CD14-positive monocyte (primary cell): ENCODE data around the gene FABP7. TPM values are rescaled to one million over a fixed set of nuclear protein-coding genes. Genes with fewer than 3 reads are reported as not detected.

Experiments used
- DNase-seq, 3 donors: peaks; one replicate each; pipeline ENCODE4 v3.0.0-alpha.2; 2011 to 2022
- H2AFZ ChIP-seq: 2 replicates; pipeline ENCODE4 v1.6.0; 2012; ENCODE audit warnings: mild to moderate bottlenecking, low read depth, low read length, inconsistent platforms; ENCODE audit not compliant: insufficient read depth, poor library complexity, severe bottlenecking
- H3K27ac ChIP-seq, 2 donors: 1 replicate in 1 of 2; 2 replicates in 1 of 2; pipeline ENCODE4 v1.5.1; 2012 to 2013; ENCODE audit warnings: low read length in 2 of 2, control low read depth in 1 of 2, inconsistent platforms in 1 of 2, low read depth in 1 of 2, mild to moderate bottlenecking in 1 of 2
- H3K27me3 ChIP-seq, 2 donors: one replicate each; pipeline versions ENCODE4 v1.6.0 to v1.6.1; 2011 to 2013; ENCODE audit warnings: low read length in 2 of 2; ENCODE audit not compliant: control insufficient read depth in 2 of 2, insufficient read depth in 2 of 2
- H3K36me3 ChIP-seq, 2 donors: replicated peaks in 1 of 2; 1 replicate in 1 of 2; 2 replicates in 1 of 2; pipeline versions ENCODE4 v1.5.1 to v1.6.1; 2012 to 2013; ENCODE audit warnings: low read length in 2 of 2, control low read depth in 1 of 2, inconsistent platforms in 1 of 2, mild to moderate bottlenecking in 1 of 2; ENCODE audit not compliant: insufficient read depth in 2 of 2, control insufficient read depth in 1 of 2
- H3K4me1 ChIP-seq, 2 donors: 1 replicate in 1 of 2; 2 replicates in 1 of 2; pipeline versions ENCODE4 v1.5.1 to v1.6.1; 2012 to 2013; ENCODE audit warnings: low read length in 2 of 2, control low read depth in 1 of 2, inconsistent platforms in 1 of 2, mild to moderate bottlenecking in 1 of 2, moderate library complexity in 1 of 2; ENCODE audit not compliant: insufficient read depth in 2 of 2, control insufficient read depth in 1 of 2
- H3K4me2 ChIP-seq: replicated peaks from 2 replicates; pipeline ENCODE3; 2012; ENCODE audit warnings: low read length, moderate library complexity, mild to moderate bottlenecking; ENCODE audit not compliant: poor library complexity, severe bottlenecking; ENCODE audit errors: extremely low read depth
- H3K4me3 ChIP-seq, 3 experiments: fragments of 200-600 bp in 1 of 3; sonication (generic) in 1 of 3; replicated peaks in 1 of 3; 1 replicate in 2 of 3; 2 replicates in 1 of 3; pipeline ENCODE4 v1.5.1; 2011 to 2013; ENCODE audit warnings: low read length in 3 of 3, mild to moderate bottlenecking in 3 of 3, control low read depth in 2 of 3, low read depth in 2 of 3, inconsistent platforms in 1 of 3, moderate library complexity in 1 of 3
- H3K79me2 ChIP-seq: 2 replicates; pipeline ENCODE4 v1.6.0; 2012; ENCODE audit warnings: mild to moderate bottlenecking, control low read depth, inconsistent platforms, low read length, moderate library complexity; ENCODE audit not compliant: insufficient read depth
- H3K9ac ChIP-seq: 2 replicates; pipeline ENCODE4 v1.6.0; 2017; ENCODE audit warnings: low read length, mild to moderate bottlenecking; ENCODE audit not compliant: insufficient read depth, poor library complexity, severe bottlenecking
- H3K9me3 ChIP-seq, 2 donors: replicated peaks in 1 of 2; 1 replicate in 1 of 2; 2 replicates in 1 of 2; pipeline versions ENCODE4 v1.5.1 to v1.6.1; 2012 to 2013; ENCODE audit warnings: low read length in 2 of 2, control low read depth in 1 of 2; ENCODE audit not compliant: control insufficient read depth in 1 of 2, insufficient read depth in 1 of 2
- H4K20me1 ChIP-seq: 2 replicates; pipeline ENCODE4 v1.6.0; 2012; ENCODE audit warnings: mild to moderate bottlenecking, low read length, control low read depth, moderate library complexity; ENCODE audit not compliant: insufficient read depth
- H3K27ac Mint-ChIP-seq, 7 donors: one replicate each; pipeline ENCODE4 v1.8.0; 2020; ENCODE audit warnings: mild to moderate bottlenecking in 7 of 7, mixed read lengths in 7 of 7, moderate library complexity in 6 of 7, inconsistent platforms in 2 of 7
- H3K27me3 Mint-ChIP-seq, 3 donors: one replicate each; pipeline ENCODE4 v1.8.0; 2021 to 2022; ENCODE audit warnings: low read depth in 3 of 3, mild to moderate bottlenecking in 3 of 3, mixed read lengths in 3 of 3, moderate library complexity in 3 of 3, inconsistent platforms in 1 of 3
- H3K36me3 Mint-ChIP-seq, 2 donors: one replicate each; pipeline ENCODE4 v1.8.0; 2020; ENCODE audit warnings: mixed read lengths in 2 of 2, inconsistent platforms in 1 of 2, mild to moderate bottlenecking in 1 of 2
- H3K4me1 Mint-ChIP-seq: one replicate; pipeline ENCODE4 v1.8.0; 2020; ENCODE audit warnings: mild to moderate bottlenecking, mixed read lengths
- H3K4me3 Mint-ChIP-seq, 2 donors: one replicate each; pipeline ENCODE4 v1.8.0; 2020; ENCODE audit warnings: mild to moderate bottlenecking in 2 of 2, mixed read lengths in 2 of 2, moderate library complexity in 1 of 2
- H3K9me3 Mint-ChIP-seq, 7 donors: one replicate each; pipeline ENCODE4 v1.8.0; 2020 to 2022; ENCODE audit warnings: mixed read lengths in 7 of 7, mild to moderate bottlenecking in 6 of 7, moderate library complexity in 6 of 7, inconsistent platforms in 2 of 7
- CTCF ChIP-seq: fragments of 200-600 bp; IDR thresholded peaks from one replicate; pipeline ENCODE4 v1.8.0; 2022; ENCODE audit warnings: antibody characterized with exemption, mild to moderate bottlenecking
- WGBS: methylation state at CpG from one replicate; pipeline ENCODE4 v1.1.5; 2013; ENCODE audit warnings: missing lambda C conversion rate; ENCODE audit not compliant: insufficient coverage; 5-methylcytosine and 5-hydroxymethylcytosine counted together
- intact Hi-C, 2 donors: fragments of 100-400 bp; cut with micrococcal nuclease; formaldehyde crosslinking; loops; one replicate each; pipeline versions ENCODE4 v1.15.0 to v1.15.1; 2023
- polyA plus RNA-seq, 3 donors: library from polyadenylated mRNA; depleted of rRNA in 1 of 3; unstranded in 2 of 3; stranded (reverse) in 1 of 3; fragments of 300-500 nt in 2 of 3; fragments of >200 nt in 1 of 3; fragmentation: Illumina TruSeq in 2 of 3; gene quantifications; 1 replicate in 2 of 3; 2 replicates in 1 of 3; pipeline ENCODE4 v1.2.3, GENCODE V29; 2012 to 2021

Gene FABP7
- polyA plus RNA-seq, 3 donors: not detected

- no peak overlapping the region for H3K4me3 Mint-ChIP-seq
- Histone ChIP-seq H3K4me1 (no peaks in the 10 kb centered on the region), H3K27me3 (no peaks in the 10 kb centered on the region), H4K20me1 (peaks cover 57% of the 10 kb centered on the region), H3K9me3 (no peaks in the 10 kb centered on the region), H3K27ac (no peak overlapping the region), H3K79me2 (peaks cover 31% of the 10 kb centered on the region), H3K9ac (no peak overlapping the region), H3K4me2 (no peak overlapping the region), H2AFZ (no peak overlapping the region), H3K36me3 (peaks cover 37 to 63% of the 10 kb centered on the region in 2 donors), H3K4me3 (no peak overlapping the region)
- H3K27me3 Mint-ChIP-seq: peaks cover 0 to 2% (median 1%) of the 10 kb centered on the region in 3 donors
- DNase-seq: no peak
- 100% methylated on average over 1 of the region's 6 CpGs for WGBS
- peaks cover 0 to 1% (median 0%) of the 10 kb centered on the region in 7 donors for H3K9me3 Mint-ChIP-seq
- peaks cover 61 to 67% of the 10 kb centered on the region in 2 donors for H3K36me3 Mint-ChIP-seq
- peaks cover 4% of the 10 kb centered on the region for H3K4me1 Mint-ChIP-seq
- no peak for TF ChIP-seq CTCF
- H3K27ac Mint-ChIP-seq: no peak overlapping the region
- intact Hi-C loops: no loop called here
Measured at GRCh38 chr6:122798099-122798641, 18.7 kb downstream of the FABP7 start.

- peaks cover 21% of the 10 kb centered on the region for H3K79me2 ChIP-seq
- DNase-seq: no peak
- H2AFZ ChIP-seq: no peak overlapping the region
- peaks cover 57% of the 10 kb centered on the region for H4K20me1 ChIP-seq
- Mint-ChIP-seq H3K27me3 (peaks cover 0 to 2% (median 1%) of the 10 kb centered on the region in 3 donors), H3K9me3 (peaks cover 0 to 1% (median 0%) of the 10 kb centered on the region in 7 donors), H3K36me3 (peaks cover 64 to 76% of the 10 kb centered on the region in 2 donors), H3K27ac (peak overlapping the region in 2 of 7 donors; percentile 33 to 69), H3K4me3 (no peak overlapping the region), H3K4me1 (peaks cover 4% of the 10 kb centered on the region)
- no peaks in the 10 kb centered on the region for H3K9me3 ChIP-seq
- intact Hi-C loops: no loop called here
- TF ChIP-seq CTCF: no peak
- H3K9ac ChIP-seq: no peak overlapping the region
- H3K4me2 ChIP-seq: no peak overlapping the region
- H3K27me3 ChIP-seq: no peaks in the 10 kb centered on the region
- H3K36me3 ChIP-seq: peaks cover 42 to 74% of the 10 kb centered on the region in 2 donors
- H3K27ac ChIP-seq: no peak overlapping the region
- no CpG with 5 or more reads among the region's 4 CpGs for WGBS
- no peaks in the 10 kb centered on the region for H3K4me1 ChIP-seq
- no peak overlapping the region for H3K4me3 ChIP-seq
Measured at GRCh38 chr6:122799140-122799745, 19.7 kb downstream of the FABP7 start.
